Left colon (tissue), 2 donors: ENCODE measurements around the gene EXOC3L4. TPM values are rescaled to one million over a fixed set of nuclear protein-coding genes. Genes with fewer than 3 reads are reported as not detected.
"Not testable (repeated sequence)": the region's sequence is repeated elsewhere in the genome, so short reads cannot be mapped to it uniquely, and the experiment has no call there.

Experiments
- ATAC-seq: fragments of 200-7000 bp; cut with Tn5 transposase; one replicate; pipeline ENCODE4 v1.9.1; 2020; ENCODE audit warnings: mild to moderate bottlenecking, moderate library complexity
- DNase-seq, 2 donors: peaks; one replicate each; pipeline ENCODE4 v3.0.0-alpha.2; 2020
- intact Hi-C, 2 donors: fragments of 100-400 bp; cut with DNase I in 1 of 2; cut with micrococcal nuclease in 1 of 2; formaldehyde crosslinking; loops; one replicate each; pipeline versions ENCODE4 v1.11.2 to v1.14.0; 2022; cut with DNase I, micrococcal nuclease
- total RNA-seq, 2 donors: library from RNA; stranded (reverse); fragmentation: NEBNext Ultra II Directional; extraction: Animal tissue kit (Norgen Biotek cat#: 25700); gene quantifications; one replicate each; pipeline ENCODE4 v1.2.1, GENCODE V29; 2021
- donor health status: DM: no; HTN: no; CAD: no.
- donor health status: DM: yes; HTN: yes; CAD: no.

Gene EXOC3L4
- total RNA-seq, 2 donors from 2014 or later: 13.5 to 27.4 TPM

DNA sequence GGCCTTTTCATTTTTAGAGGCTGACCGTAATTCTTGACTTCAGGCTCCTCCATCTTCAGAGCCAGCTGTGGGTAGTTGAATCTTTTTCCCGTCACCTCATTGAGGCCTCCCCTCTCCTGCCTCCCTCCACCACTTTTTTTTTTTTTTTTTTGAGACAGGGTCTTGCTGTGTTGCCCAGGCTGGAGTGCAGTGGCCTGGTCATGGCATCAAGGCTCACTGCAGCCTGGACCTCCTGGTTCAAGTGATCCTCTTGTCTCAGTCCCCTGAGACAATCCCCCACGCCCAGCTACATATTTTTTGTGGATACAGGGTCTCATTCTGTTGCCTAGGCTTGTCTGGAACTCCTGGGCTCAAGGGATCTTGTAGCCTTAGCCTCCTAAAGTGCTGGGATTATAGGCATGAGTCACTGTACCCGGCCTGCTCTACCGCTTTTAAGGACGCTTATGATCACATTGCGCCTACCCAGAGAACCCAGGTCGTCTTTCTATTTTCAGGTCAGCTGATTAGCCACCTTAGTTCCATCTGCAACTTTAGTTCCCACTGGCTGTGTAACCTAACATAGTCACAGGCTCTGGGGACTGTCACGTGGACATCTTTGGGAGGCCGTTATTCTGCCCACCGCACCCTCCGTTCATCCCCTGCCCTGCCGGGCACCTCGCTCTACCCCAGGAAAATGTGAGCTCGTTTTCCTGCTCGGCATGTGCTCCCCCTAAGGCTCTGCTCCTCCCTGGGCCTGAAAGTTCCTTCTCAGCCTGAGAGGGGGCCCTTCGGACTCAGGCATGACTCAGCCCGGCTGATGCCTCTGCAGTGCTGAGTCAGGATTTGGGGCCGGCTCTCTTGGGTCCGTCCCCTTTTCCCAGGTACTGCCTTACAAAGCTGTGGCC lies 42.1 kb downstream of the EXOC3L4 start:
- intact Hi-C loops: no loop called here
- ATAC-seq: no peak
- DNase-seq: no peak

DNA sequence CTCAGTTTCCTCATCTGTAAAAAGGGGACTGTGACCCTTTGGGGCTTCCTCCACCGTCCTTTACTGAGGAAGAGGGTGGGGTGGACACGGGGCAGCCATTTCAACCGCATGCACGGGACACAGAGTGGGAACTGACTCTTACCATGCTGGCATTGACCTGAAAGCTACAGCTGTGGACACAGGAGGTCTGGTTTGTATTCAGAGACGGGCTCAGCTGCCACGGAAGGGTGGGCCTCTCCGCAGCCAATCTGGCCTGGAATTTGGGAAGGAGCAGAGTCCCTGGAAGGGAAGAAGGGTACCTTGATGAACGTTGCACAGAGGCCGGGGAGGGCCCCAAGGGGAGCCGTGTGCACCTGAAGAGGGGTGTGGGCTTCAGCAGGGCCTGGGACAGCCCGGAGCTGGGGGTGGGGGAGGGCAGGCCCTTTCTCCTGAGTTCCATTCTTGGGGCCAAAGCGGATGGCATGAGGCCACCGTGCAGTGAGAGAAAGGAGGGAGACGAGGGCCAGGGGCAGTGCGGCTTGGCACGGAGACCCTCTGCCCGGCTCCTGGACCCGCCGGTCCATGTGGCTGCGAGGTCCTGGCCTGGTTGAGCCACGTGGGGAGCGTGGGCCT lies 43.3 kb downstream of the EXOC3L4 start:
- ATAC-seq (no peak), DNase-seq (no peak)
- intact Hi-C loops: no loop called here

DNA sequence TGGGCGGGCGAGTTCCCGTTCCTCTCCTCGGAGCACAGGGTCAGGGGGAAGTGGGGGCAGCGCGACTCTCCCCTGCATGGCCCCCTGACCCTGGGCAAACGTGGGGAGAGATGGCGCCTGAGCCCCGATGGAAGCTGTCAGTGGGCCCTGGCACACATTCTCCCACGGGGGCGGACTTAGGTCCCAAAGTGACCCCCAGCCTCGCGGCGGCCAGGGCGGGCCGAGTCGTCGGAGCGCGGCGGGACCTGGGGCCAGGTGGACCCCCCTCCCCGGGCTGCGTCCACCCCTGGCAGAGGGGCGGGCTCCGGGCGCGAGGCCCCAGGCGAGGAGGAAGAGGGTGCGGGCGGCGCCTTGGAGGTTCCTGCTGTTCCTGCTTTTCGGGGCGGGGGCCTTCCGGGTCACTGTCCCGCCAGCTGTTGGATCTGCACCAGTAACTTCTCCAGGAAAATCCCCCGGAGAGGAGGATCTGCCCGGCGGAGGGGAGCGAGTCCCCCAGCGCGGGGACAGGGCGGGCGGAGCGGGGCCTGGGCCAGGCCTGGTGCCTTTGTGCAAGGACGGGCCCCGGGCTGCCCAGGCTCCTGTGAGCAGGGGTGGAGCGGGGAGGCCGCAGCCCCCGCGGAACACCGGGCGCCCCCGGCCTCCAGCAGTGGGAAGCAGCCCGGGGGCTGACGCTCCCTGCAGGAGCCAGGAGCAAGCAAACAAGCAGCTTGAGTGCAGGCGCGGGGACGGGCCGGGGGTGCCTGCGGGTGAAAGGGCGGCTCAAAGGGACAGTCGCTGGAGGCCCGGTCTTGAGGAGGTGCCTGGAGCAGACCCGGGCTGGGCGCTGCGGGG lies 44.0 kb downstream of the EXOC3L4 start:
- intact Hi-C loops: no loop called here
- DNase-seq (no peak), ATAC-seq (no peak)

DNA sequence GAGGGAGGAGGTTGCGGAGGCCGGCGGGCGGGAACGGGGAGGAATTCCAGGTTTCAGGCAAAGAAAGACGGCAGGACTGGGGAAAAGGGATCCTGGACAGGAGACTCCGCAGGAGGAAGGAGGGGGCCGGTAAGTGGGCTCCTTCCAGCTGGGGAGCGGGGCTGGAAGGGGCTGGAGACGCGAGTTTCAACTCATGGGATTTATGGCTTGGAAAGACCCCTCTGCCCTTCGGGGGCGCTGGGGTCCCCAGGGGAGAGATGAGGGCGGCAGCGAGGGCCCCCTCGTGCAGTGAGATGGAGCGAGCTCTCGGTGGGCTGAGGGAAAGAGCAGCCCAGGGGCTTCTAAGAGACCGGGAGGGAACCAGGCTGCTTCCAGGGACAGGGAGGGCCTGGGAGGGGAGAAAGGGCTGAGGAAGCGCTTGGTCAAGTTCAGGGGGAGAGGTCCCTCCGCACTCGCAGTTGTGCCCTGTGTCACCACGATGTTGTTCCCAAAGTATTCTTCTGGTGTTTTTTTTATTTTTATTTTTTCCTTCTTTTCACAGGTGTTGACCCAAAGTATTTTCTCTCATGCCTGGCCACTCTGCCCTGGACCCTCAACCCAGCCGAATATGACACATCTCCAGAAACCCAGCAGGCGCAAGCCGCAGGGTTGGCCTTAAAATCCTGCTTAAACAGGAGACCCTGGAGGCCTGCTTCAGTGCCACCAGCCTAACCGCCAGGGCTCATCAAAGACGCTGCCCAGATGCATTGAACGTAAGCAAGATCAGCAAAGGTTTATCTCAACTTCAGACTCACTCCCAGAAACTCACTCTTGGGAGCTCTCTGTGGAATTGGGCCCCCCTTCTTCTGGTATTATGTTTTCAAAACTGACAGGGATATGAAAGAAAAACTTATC lies 44.9 kb downstream of the EXOC3L4 start:
- intact Hi-C loops: no loop called here
- ATAC-seq (no peak), DNase-seq (no peak)

DNA sequence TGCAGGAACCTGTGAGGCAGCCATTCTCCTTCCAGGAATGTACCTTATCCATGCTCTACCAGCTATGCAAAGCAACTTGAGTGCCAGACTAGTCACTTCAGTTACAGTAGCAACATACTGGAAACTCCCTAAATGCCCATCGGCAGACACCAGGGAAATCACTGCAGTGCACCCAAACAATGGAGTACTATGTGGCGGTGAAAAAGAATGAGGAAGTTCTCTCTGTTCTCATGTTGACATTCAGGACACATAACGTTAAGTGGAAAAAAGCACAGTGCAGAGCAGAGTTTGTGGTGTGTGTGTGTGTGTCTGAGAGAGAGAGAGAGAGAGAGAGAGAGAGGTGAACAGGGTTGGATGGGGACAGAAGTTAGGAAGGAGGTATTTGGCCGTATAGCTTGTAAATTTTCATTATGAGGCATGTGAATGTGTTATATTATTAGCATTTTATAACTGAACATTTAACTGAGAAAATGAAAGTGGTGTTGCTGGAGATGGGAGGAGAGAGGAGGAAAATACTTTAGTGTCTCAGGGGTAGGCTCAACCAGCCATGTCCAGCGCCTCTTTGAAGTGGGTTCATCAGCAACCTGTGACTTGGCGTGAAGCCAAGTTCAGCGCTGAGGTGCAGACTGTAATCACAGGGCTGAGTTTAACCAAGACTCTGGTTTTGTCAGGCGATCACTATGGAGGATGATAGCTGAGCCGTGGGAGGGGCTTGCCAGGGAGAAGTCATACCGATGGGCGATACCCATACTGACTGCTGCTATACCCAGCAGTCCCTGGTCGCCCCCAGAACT lies 46.0 kb downstream of the EXOC3L4 start:
- DNase-seq: no peak
- intact Hi-C loops: no loop called here
- no peak for ATAC-seq

DNA sequence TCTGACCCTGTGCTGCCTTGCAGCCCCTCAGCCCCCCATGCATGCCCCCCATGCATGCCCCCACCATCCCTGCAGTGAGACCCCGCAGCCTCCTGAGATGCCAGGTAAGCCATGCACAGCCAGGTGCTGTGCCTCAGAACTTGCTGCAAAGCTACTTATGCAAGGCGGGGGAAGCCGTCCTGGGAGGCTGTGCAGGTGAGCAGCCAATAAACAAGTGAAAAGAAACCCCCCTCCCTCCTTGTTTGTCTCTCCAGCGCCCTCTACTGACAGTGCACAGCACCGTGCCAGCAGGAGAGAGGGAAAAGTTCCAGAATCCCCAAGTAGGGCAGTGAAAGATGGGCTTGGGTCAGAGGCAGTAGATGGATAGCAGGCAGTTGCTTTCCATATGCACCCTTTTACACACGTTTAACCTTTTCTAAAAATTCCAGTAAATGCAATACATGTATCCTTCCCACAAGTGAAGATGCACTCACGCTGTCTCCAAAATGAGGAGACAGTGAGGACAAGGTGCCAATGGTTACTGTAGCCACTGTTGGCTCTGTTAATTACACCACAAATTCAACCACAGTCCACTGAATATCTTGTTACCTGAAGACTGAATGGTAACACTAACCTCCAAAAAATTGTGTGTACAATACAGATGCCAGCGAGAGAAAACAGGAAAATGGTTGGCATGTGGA lies 46.7 kb downstream of the EXOC3L4 start:
- ATAC-seq (peak; percentile 47), DNase-seq (peak in 1 of 2 donors; percentile 60)
- intact Hi-C loops: no loop called here

DNA sequence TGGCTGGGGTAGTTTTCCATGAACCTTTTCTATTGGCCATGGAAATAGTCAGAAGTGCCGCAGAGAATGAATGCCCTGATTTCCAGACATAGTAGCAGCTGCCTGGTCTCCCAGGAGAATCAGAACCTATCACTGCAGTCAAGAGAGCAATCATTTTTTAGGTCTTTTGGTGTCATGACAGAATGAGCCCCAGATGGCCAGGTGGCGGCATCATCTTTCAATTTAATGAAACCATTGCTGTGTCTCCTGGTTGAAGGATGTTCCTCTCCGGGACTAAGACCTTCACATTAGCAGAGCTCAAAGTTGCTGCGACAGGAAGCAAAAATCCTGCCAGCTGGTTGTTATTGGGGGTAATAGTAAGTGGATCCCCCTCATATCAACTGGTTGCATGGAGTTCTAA lies 47.5 kb downstream of the EXOC3L4 start:
- no peak for DNase-seq
- no peak for ATAC-seq
- intact Hi-C loops: no loop called here

DNA sequence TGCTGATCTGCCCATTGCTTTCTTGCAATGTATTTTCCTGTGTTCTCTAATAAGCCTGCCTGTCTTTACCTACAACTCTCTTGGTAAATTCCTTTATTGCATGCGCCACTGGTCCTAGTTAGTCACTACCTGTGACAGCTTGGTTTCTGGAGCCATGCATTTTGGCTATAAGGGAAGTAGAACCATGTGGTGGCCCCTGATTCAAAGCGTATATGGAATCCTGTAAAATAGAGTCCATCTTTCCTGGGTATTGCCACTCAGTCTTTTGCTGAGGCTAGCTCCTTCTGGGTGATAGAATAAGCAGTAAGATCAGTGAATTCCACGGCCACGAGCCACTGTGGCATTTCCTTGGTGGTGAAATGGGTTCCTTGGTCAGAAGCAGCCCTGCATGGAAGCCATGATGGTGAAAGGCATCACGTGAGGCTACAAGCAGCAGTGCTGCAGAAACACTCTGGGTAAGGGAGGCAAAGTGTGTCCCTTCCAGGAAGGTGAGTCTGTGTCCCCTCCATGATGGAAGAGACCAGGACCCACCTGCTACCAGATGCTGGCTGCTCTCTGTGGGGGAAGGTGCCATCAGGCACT lies 48.3 kb downstream of the EXOC3L4 start:
- intact Hi-C loops: no loop called here
- DNase-seq (no peak), ATAC-seq (no peak)

DNA sequence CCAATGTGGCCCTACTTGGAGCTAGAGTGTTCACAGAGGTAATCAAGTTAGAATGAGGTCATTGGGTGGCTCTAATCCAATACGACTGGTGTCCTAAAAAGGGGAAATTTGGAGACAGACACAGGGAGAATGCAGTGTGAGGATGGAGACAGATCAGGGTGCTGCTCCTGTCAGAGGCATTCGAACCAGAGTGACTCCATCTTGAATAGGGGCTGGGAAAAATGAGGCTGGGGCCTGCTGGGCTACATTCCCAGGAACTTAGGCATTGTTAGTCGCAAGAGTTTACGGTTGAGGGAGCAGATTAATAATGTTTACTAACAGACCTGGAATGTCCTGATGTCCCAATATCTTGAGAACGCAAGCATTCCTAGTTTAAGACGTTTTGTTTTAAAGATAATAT lies 49.0 kb downstream of the EXOC3L4 start:
- intact Hi-C loops: no loop called here
- no peak for ATAC-seq

DNA sequence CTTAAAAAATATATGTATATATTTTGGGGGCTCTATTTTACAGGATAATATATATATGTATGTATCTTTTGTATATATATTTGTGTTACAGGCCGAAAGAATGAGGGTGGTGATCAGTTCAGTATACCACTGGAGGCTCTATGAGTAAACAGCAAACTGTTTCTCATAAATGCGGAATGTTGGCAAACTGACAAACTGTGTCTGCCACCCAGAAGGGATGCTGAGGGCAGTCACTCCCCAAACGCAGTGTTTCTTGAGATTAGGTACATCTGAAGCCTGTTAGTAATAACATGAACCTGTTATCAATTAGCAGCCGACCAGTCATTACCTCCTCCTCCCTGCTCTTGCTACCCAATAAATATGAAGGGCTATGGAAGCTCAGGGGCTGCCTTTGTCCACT lies 49.6 kb downstream of the EXOC3L4 start:
- no peak for DNase-seq
- ATAC-seq: no peak
- intact Hi-C loops: no loop called here

More for the DNA sequence above, 49.0 kb downstream of the EXOC3L4 start:
- no peak for DNase-seq

DNA sequence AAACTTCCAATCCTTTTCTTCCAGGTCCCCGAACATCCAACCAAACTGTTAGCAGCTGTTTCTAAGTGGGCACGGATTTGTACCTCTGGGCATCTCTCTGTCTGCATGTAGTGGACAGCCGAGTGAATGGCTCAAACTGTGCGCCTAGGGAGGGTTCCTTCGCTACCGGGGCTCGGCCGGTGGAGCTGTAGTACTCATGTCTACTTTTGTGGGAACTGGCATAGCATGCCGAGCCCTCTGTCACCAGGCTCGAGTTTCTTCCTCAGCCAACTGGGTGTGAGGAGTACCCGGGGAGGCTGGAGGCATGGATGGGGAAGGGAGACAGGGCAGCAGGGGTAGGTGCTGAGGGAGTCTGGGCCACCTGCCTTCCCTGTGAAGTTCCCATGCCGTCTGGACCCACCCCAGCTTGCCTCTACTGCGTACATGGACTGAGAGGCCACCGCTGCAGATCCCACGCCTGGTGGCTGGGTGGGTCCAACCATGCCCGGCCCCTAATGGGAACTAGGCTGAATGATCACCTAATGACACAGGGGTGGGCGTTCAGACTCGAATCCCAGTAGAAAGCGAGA lies 51.7 kb downstream of the EXOC3L4 start:
- no peak for DNase-seq
- ATAC-seq: no peak
- intact Hi-C loops: no loop called here

DNA sequence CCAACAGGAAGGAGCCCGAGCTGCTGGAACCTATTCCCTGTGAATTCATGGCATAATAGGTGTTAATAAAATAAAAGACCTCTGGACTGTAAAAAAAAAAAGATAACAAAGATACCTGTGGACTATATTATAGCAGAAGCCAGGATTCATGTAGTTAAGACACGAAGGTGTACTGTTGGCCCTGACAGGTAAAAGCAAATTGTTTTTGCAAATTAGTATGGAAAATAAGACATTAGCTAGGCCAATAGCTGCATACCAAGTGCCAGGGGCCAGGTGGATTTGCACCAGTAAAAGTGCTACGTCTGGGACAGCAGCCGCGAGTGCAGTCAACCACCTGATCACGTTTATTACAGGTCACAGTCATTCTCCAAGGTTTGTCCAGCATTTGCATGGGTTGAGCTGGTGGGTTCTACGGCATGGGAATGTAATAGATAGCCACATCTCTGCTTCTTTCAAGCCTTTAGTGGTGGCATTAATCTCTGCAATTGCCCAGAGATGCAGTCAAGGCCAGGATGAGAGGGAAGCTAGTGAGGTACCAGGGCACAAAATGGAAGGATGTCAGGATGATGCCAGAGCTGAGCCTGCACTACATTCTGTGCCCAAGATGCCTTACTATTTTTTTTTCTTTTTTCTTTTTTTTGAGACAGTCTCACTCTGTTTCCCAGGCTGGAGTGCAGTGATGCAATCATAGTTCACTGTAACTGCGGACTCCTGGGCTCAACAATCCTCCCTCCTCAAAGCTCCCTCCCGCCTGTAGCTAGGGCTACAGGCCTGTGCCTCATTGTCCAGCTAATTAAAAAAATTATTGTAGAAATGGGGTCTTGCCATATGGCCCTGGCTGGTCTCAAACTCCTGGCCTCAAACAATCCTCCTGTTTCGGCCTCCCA lies 55.1 kb downstream of the EXOC3L4 start:
- intact Hi-C loops: no loop called here
- no peak for DNase-seq
- no peak for ATAC-seq

DNA sequence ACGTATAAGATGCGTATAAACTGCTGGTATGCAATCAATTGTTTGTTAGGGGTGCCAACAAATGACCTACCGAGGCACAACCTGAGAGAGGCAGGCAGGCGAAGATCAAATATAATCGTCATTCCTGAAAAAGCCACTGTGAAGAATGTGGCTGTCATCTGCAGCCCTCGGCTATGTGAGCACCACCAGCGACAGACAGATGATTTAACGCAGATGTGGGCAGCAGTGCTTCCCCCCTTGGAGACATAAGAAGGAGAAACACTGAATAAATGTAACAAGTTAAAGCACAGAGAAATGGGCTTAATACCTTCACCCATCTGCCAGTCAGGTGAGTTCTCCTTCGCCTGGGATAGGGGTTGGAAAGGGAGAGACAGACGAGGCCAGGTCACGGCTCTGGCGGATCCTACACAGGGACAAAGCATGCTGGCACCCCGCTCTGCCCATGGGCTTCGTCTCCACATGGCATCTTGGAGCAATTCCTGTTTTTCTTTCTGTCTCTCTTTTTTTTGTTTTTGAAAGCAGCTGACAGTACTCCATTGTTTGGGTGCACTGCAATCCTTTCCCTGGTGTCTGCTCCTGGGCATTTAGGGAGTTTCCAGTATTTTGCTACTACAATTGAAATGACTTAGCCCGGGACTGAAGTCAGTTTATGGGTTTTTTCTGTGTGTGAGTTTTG lies 56.9 kb downstream of the EXOC3L4 start:
- intact Hi-C loops: no loop called here
- DNase-seq: no peak
- no peak for ATAC-seq

DNA sequence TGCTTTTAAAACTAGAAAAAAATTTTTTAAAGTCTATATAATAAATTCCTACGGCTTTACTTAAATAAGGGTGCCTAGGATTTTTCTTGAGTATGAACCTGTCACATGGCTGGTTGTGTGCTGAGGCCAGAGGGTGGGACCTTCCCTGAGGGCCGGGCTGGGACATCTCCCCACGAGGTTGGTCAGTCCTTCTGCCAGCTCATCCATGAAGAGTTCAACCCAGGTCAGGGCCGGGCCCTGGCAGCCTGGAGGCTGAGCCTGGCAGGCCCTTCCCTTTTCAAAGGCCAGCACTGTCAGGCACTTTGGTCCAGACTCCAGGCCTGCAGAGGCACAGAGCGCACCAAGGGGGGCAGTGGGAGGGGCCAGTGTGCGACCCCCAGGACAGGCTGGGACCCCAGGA lies 60.5 kb downstream of the EXOC3L4 start:
- ATAC-seq (peak; percentile 92), DNase-seq (peak; percentile 39 to 63)
- intact Hi-C loops: no loop called here

DNA sequence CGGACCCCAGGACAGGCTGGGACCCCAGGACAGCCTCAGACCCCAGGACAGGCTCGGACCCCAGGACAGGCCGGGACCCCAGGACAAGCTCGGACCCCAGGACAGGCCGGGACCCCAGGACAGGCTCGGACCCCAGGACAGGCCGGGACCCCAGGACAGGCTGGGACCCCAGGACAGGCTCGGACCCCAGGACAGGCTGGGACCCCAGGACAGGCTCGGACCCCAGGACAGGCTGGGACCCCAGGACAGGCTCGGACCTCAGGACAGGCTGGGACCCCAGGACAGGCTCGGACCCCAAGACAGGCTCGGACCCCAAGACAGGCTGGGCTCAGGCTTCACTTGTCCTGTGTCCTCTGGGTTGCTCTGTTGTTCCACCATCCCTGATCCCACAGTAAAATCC lies 60.9 kb downstream of the EXOC3L4 start:
- ATAC-seq, intact Hi-C loops, DNase-seq: not testable (repeated sequence)
